Kidney (tissue), 14 donors: Measurements from ENCODE around the gene IL18BP. TPM values are rescaled to one million over a fixed set of nuclear protein-coding genes. Genes with fewer than 3 reads are reported as not detected.

Experiments
- DNase-seq, 5 donors: peaks; one replicate each; pipeline ENCODE4 v3.0.0-alpha.2; 2013 to 2020
- FAIRE-seq: peaks from 2 replicates; lab custom pipeline; 2012; peaks lifted over from hg19 to GRCh38; lab: Jason Lieb, UNC
- H3K27ac ChIP-seq, 2 donors: one replicate each; pipeline ENCODE4 v1.7.0; 2013; ENCODE audit warnings: low read depth in 2 of 2, low read length in 2 of 2, inconsistent platforms in 1 of 2
- H3K27me3 ChIP-seq: one replicate; pipeline ENCODE4 v1.7.1; 2013; ENCODE audit warnings: low read length, inconsistent platforms; ENCODE audit not compliant: control insufficient read depth, insufficient read depth
- H3K36me3 ChIP-seq, 3 donors: one replicate each; pipeline versions ENCODE4 v1.7.0 to v1.7.1; 2013; ENCODE audit warnings: low read length in 3 of 3, control low read depth in 1 of 3, inconsistent platforms in 1 of 3; ENCODE audit not compliant: insufficient read depth in 3 of 3, control insufficient read depth in 2 of 3
- H3K4me1 ChIP-seq, 3 donors: one replicate each; pipeline versions ENCODE4 v1.7.0 to v1.7.1; 2013; ENCODE audit warnings: low read length in 3 of 3, inconsistent platforms in 1 of 3, low read depth in 1 of 3; ENCODE audit not compliant: control insufficient read depth in 2 of 3, insufficient read depth in 2 of 3
- H3K4me3 ChIP-seq, 3 donors: one replicate each; pipeline versions ENCODE4 v1.7.0 to v1.8.1; 2013; ENCODE audit warnings: low read length in 3 of 3, control low read depth in 1 of 3, inconsistent platforms in 1 of 3
- H3K9ac ChIP-seq, 3 donors: one replicate each; pipeline versions ENCODE4 v1.7.0 to v1.7.1; 2013; ENCODE audit warnings: low read length in 3 of 3, control low read depth in 1 of 3, inconsistent platforms in 1 of 3
- H3K9me3 ChIP-seq, 3 donors: one replicate each; pipeline versions ENCODE4 v1.7.0 to v1.7.1; 2013; ENCODE audit warnings: low read length in 3 of 3, control low read depth in 1 of 3, inconsistent platforms in 1 of 3; ENCODE audit not compliant: control insufficient read depth in 2 of 3, insufficient read depth in 1 of 3
- CTCF ChIP-seq: IDR thresholded peaks from 3 replicates; pipeline ENCODE4 v1.5.1; 2012; ENCODE audit warnings: mild to moderate bottlenecking, moderate library complexity, borderline replicate concordance; ENCODE audit not compliant: insufficient read depth; ENCODE audit errors: extremely low read depth
- intact Hi-C: fragments of 100-400 bp; cut with DNase I; formaldehyde crosslinking; loops from one replicate; pipeline ENCODE4 v1.11.1; 2022
- polyA plus RNA-seq: library from polyadenylated mRNA; stranded (reverse); fragments of 350-450 nt; fragmentation: Illumina TruSeq; extraction: RNeasy Lipid Tissue Mini Kit (QIAGEN cat#74804); gene quantifications from one replicate; pipeline ENCODE4 v1.2.3, GENCODE V29; 2014; ENCODE audit warnings: low read depth, low replicate concordance; ENCODE audit not compliant: insufficient read depth
- total RNA-seq: library from RNA; stranded (reverse); fragmentation: NEBNext Ultra II Directional; extraction: Animal tissue kit (Norgen Biotek cat#: 25700); gene quantifications from one replicate; pipeline ENCODE4 v1.2.1, GENCODE V29; 2021
- donor health status: control.
- donor health status: control.
- donor health status: control.
- donor health status: control.
- donor health status: control.
- donor health status: DM: yes; HTN: yes; CAD: no.
- donor health status: Normal renal cell carcinoma (clear cell type).

The IL18BP gene
- total and polyA plus RNA-seq, 2 donors from 2014 or later, result 19.5 to 21.1 TPM

DNA sequence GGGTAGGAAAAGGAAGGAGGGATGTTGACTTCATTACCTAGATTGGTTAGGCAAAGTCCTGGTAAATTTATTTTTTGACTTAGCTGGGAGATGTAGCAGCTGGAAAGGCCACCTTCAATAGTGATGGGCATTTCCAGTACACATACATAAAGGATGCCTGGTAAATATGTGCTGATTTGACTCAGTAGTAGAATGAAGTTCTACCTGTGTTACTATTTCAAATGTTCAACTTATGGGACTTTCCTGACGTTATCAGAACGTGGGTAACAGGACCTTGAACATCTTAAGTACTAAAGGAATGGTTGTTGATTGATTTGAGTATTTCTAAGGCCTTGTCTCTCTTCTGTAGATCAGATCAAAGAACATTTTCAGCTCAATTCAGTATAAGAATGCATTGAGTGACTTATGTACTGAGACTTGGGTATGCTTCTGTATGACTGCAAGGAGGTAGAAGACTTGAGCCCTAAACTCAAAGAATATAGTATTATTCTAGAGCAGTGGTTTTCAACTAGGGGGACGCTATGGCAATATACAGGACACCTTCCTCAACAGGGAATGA is 42.7 kb upstream of the IL18BP start:
- Histone ChIP-seq H3K4me1 (no peaks in the 10 kb centered on the region), H3K27me3 (no peaks in the 10 kb centered on the region), H3K27ac (no peak overlapping the region), H3K9me3 (no peaks in the 10 kb centered on the region), H3K36me3 (peaks cover 0 to 5% (median 4%) of the 10 kb centered on the region in 3 donors), H3K9ac (no peak overlapping the region), H3K4me3 (no peak overlapping the region)
- no peak for TF ChIP-seq CTCF
- DNase-seq (no peak), FAIRE-seq (no peak)
- intact Hi-C loops, result no loop called here

DNA sequence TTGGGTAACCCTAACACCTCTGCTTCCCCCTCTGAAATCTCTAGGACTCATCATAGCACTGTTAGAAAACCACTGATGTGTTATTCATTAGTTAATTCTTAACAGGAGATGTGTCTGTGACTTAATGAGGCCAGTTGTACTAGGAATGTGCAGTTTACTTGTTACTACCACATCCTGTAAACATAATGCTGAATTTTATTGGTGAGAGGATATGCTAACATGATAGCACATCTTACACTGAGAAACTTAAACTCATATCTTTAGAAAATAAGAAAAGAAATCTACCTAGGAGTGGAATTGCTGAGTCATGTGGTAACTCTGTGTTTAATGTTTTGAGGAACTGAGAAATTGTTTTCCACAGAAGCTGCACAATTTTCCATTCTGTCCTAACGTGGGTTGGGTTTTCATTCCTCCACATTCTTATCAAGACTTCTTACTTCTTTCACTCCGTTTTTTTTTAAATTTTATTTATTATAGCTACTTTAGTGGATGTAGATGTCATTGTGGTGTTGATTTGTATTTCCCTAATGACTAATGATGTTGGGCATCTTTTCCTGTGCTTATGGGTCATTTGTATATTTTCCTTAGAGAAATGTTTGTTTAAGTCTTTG is 36.2 kb upstream of the IL18BP start:
- intact Hi-C loops, result no loop called here
- DNase-seq, result peak in 2 of 5 donors; percentile 31 to 36
- no peak for FAIRE-seq
- Histone ChIP-seq H3K9me3 (no peaks in the 10 kb centered on the region), H3K27me3 (no peaks in the 10 kb centered on the region), H3K4me3 (no peak overlapping the region), H3K4me1 (peaks cover 0 to 4% (median 2%) of the 10 kb centered on the region in 3 donors), H3K36me3 (peaks cover 0 to 7% (median 4%) of the 10 kb centered on the region in 3 donors), H3K27ac (peak overlapping the region in 1 of 2 donors; percentile 44), H3K9ac (no peak overlapping the region)
- no peak for TF ChIP-seq CTCF

GRCh38 chr11:71963468-71963867 is 35.2 kb upstream of the IL18BP start:
- DNase-seq (no peak), FAIRE-seq (no peak)
- no peaks in the 10 kb centered on the region for H3K9me3 ChIP-seq
- no peak overlapping the region for H3K9ac ChIP-seq
- H3K4me3 ChIP-seq, result no peak overlapping the region
- H3K27ac ChIP-seq, result no peak overlapping the region
- no peaks in the 10 kb centered on the region for H3K27me3 ChIP-seq
- peaks cover 0 to 4% (median 2%) of the 10 kb centered on the region in 3 donors for H3K4me1 ChIP-seq
- intact Hi-C loops, result no loop called here
- TF ChIP-seq CTCF, result no peak
- H3K36me3 ChIP-seq, result peaks cover 4 to 7% (median 4%) of the 10 kb centered on the region in 3 donors
